ENCODE results near the gene GABRB1.
"Not testable (repeated sequence)": the region's sequence is repeated elsewhere in the genome, so short reads cannot be mapped to it uniquely, and the experiment has no call there.

GABRB1 gene

GRCh38 chr4:47315346-47315745, 284.0 kb downstream of the GABRB1 start:
- no peak for DNase-seq

- DNase-seq, result no peak
These were observed 294.7 kb downstream of the GABRB1 start for GRCh38 chr4:47326025-47326424.

- DNase-seq, result no peak
These were observed 299.5 kb downstream of the GABRB1 start for GRCh38 chr4:47330866-47331265.

DNA sequence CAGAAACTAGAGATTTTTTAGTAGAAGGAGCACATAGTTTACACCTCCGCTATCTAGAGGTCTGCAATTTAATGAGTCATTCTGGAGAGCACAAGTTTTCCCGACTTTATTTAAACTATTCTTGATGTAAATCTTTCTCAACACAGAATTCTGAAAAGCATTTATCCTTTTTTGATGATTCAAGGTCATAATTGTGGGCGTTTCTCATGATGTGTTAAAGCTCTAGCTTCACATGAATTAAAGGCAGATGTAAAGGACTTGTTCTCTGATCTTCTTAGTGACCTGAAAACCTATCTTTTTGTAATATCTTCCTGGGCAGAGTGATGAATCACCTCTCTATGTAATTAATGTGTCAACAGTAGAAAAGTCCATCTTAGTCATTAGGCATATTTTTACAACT, 303.3 kb downstream of the GABRB1 start:
- DNase-seq, result no peak

DNA sequence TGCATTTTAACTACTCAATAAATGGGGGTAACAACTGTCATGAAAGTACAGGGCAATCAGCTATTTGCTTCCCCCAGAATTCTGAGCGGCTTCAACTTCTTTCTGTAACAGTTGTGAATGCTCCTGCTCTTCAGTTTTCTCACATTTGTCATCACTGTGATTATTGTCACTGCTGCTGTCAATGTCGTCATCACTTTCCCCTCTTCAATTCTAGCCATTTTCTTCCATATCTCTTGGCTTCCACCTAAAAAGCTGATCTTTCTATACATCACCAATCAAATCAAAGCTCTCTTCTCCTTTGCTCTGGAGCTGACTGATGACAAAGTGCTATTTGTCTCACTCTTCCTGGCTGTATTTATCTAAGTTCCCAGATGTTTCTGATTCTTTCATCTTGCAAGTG, 306.5 kb downstream of the GABRB1 start:
- no peak for DNase-seq

- DNase-seq, result no peak
These were observed 309.5 kb downstream of the GABRB1 start for GRCh38 chr4:47340914-47341313.

DNA sequence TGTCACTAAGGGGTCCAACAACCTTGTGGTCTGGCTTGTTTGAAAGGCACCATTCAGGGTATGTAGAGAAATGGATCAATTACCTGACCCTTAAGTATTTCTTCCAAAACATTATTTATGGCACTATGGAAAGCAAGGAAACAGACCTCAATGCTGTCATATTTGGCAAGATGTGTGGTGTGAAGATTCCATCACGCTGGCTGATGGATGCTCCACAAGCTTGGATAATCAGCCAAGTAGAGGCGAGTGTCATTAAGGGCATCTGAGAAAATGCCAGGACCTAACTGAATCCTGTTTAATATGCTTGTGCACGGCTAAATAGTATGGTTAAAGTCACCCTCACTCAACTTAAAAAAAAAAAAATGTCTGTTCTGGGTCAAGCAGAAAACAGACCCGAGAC, 311.4 kb downstream of the GABRB1 start:
- no peak for DNase-seq

- no peak for DNase-seq
These were observed 318.0 kb downstream of the GABRB1 start for GRCh38 chr4:47349326-47349725.

GRCh38 chr4:47355568-47355967, 324.2 kb downstream of the GABRB1 start:
- no peak for DNase-seq

DNA sequence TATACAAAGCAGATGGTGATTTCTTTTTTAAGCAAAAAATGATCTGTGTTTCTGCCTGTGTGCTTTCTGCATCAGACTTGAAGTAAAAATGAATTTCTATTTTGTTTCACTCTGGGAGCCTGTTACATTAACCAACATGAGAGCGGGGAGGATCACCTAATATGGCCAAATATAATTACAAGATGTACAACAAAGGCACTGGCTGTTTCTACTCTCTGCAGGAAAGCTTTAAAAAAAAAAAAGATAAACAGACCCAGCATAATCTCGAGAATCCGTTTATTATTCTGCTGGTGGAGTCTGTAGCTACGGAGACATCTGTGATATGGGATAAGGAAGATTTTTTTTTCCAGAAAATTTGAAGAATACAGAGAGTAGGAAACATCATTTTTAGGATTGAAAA, 328.5 kb downstream of the GABRB1 start:
- no peak for DNase-seq

DNA sequence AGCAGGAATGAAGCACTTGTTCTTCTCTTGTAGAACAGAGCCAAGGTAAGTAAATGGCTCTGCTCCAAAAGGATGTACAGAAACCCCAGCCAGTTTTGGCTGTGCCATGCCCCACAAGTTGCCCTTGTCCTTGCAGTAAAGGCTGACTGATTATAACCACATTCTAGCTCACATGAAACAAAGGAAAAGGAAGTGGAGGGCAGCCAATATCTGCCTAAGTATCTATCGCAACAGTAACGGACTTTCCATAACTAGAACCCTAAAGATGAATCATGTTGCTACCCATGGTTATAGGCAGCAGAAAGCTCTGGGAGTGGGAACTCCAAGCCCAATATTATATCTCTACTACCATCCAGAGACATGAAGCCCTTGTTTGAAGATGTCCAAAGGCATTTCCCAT, 336.4 kb downstream of the GABRB1 start:
- DNase-seq, result no peak

- no peak for DNase-seq
These were observed 336.8 kb downstream of the GABRB1 start for GRCh38 chr4:47368211-47368610.

DNA sequence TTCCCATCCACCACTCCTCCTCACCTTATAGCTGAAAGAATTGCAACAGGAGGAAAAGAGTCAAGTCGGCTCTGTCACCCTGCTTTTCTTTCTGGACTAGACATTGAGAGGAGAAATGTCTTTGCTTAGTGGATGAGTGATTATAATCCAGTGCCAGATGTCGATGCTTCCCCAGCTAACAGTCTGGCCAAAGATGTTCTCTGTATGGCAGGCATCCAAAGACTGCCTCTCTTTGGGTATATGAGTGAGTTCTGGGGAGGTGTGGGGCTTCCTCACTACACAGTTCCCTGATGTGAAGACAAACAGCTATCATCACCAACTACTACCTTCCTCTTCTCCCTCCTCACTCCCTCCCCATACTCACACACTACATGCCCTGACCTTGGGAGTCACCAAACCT, 341.2 kb downstream of the GABRB1 start:
- no peak for DNase-seq

DNA sequence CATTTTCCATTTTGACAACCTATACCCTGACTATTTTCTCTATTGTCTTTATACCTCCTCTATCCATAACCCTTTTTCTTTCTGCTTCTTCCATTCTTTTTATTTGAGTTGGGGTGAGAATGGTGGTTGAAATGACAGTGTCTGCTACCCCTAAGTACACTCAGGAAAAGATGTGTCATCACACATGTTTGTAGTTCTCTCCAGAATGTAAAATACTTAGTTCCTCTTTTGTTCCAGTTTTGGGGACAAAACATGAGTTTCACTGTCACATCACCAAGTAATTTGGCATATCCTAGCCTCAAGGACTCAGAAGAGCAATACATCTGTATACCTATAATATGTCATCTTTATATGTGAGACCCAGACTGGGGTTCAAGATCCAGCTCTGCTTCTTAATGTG, 341.8 kb downstream of the GABRB1 start:
- DNase-seq, result no peak

DNA sequence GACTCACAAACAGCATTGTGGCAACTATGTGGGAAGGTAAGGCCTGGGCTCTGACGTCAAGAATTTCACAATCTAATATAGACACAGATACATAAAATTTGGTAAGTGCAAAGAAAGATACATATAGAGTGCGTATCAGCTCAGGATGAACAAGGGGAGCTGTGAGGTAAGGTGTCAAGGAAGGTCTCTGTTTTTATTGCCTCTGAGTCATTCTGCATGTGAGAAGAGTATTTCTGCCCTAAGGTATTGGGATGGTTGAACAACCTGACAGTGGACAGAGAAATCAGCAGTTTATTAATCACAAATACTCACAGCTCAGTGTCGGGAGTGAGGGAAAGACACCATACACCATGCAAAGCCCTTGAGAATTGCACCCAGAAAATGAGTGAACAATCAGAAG, 342.3 kb downstream of the GABRB1 start:
- DNase-seq, result no peak

DNA sequence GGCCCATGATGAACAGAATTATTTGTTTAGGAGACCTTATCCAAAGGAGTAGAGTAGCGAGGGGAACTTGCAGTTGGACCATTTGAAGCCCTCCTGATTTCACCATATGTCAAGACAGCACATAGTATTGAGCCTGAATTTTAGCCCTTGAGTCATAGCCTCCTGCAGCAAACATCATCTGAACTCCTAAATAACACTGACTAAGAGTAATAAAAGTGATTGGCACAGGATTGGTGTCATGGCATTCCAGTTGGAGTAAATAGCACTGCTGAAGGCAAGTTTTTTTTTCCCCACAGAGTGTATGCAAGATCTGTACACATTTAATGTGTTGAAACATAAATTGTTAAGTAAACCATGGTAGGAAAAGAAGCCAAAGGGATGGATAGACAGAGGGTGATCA, 343.1 kb downstream of the GABRB1 start:
- no peak for DNase-seq

GRCh38 chr4:47378021-47378530, 346.7 kb downstream of the GABRB1 start:
- not testable (repeated sequence) for DNase-seq

GRCh38 chr4:47381172-47381571, 349.8 kb downstream of the GABRB1 start:
- DNase-seq, result no peak

DNA sequence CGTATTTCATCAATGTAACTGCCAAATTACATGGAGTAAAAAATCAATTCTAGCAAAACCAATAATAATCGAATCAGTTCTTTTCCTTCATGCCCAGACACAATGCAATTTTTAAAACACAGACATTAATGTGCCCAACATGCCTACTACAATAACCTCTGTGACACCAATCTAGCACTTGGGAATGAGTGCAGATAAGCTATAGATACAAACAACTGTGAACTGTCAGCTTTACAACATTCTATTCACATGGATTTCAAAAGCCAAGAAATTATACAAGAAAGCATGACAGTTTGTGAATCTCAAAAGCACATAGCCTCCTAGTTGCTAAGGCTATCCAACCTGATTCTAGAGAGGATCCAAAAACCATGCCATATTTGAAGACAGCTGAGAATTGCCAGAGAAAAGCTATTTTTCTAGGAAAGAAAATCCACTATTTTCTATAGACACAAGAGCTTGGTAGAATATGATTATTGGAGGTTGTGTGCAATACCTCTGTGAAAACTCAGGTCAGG, 351.5 kb downstream of the GABRB1 start:
- DNase-seq, result no peak

- DNase-seq, result peak in 1 of 2 experiments; percentile 43
These were observed 352.6 kb downstream of the GABRB1 start for GRCh38 chr4:47383829-47384427.

GRCh38 chr4:47386146-47386545, 354.8 kb downstream of the GABRB1 start:
- DNase-seq, result no peak

DNA sequence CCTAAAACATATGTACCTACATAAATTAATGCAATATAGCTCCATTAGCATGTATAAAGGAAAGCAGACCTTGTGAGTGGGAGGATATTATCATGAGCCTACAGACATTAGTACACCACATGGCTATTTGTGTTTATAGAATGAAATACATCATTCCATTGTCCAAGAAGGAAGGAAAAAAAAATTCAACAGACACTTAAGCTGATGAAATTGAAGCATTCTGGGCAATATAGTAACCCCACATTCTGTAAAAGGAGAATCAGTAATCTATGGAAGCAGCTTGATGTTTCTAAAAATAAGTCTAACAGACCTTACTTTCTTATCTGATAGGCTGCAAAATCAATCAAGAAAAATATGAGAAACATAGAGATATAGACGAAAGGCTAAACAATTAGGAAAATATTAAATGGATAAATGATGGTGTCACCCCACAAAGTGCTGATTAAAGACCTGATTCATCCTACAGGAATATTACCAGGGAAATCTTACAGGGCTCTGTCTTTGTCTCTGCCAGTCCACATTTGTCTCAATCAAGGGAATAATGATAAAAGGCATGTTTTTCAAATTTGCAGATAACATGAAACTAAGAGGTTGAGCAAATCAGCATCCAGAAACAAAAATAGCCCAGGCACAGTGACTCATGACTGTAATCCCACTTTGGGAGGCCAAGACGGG, 355.3 kb downstream of the GABRB1 start:
- no peak for DNase-seq

- no peak for DNase-seq
These were observed 359.2 kb downstream of the GABRB1 start for GRCh38 chr4:47390428-47391125.

- no peak for DNase-seq
These were observed 359.9 kb downstream of the GABRB1 start for GRCh38 chr4:47391256-47391655.

Data from SW 1271 (cell line).